ENCODE results near the gene HOXB9. TPM values are rescaled to one million over a fixed set of nuclear protein-coding genes. Genes with fewer than 3 reads are reported as not detected.

Gene HOXB9
- total RNA-seq, 1 donor from 2014 or later, result 0.20 TPM

DNA sequence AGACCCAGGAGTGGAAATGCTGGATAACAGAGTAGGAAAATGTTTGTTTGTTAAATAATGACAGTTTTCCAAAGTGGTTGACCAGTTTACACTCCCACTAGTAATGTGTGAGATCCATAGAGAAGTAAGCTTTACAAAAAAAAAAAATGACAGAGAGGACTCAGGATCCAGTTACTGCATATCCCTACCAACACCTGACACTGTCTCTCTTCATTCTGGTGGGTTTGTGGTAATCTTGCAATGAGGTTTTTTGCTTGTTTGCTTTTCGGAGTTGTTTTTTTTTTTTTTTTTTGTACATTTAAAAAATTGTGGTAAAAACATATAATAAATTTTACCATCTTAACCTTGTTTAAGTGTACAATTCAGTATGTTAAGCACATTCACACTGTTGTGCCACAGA is 23.6 kb upstream of the HOXB9 start:
- Mint-ChIP-seq H3K27ac (ENCODE audit: unreplicated experiment) (no peak overlapping the region), H3K4me1 (ENCODE audit: low read depth) (peaks cover 3% of the 10 kb centered on the region), H3K27me3 (ENCODE audit: low read depth) (peaks cover 55% of the 10 kb centered on the region), H3K9me3 (ENCODE audit: low read depth) (peaks cover 6% of the 10 kb centered on the region), H3K36me3 (ENCODE audit: low read depth) (no peaks in the 10 kb centered on the region), H3K4me3 (ENCODE audit: unreplicated experiment) (no peak overlapping the region)
- TF ChIP-seq, protein P1, sequence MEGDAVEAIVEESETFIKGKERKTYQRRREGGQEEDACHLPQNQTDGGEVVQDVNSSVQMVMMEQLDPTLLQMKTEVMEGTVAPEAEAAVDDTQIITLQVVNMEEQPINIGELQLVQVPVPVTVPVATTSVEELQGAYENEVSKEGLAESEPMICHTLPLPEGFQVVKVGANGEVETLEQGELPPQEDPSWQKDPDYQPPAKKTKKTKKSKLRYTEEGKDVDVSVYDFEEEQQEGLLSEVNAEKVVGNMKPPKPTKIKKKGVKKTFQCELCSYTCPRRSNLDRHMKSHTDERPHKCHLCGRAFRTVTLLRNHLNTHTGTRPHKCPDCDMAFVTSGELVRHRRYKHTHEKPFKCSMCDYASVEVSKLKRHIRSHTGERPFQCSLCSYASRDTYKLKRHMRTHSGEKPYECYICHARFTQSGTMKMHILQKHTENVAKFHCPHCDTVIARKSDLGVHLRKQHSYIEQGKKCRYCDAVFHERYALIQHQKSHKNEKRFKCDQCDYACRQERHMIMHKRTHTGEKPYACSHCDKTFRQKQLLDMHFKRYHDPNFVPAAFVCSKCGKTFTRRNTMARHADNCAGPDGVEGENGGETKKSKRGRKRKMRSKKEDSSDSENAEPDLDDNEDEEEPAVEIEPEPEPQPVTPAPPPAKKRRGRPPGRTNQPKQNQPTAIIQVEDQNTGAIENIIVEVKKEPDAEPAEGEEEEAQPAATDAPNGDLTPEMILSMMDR (IDR thresholded peaks at IDR 0.05), result no peak
- DNase-seq (ENCODE audit: low spot score), result no peak

DNA sequence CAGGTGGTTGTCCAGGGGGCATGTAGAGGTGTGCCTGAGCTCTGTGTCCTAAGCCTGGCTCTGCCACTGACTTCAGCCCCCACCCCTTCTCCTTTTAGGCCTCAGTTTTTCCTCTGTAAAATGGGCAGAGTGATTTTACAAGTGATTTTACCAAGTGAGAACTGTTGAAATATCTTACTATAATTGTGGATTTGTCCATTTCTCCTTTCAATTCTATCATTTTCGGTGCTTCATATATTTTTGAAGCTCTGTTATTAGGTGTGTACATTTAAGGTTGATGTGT is 21.7 kb upstream of the HOXB9 start:
- Mint-ChIP-seq H3K36me3 (ENCODE audit: low read depth) (no peaks in the 10 kb centered on the region), H3K27me3 (ENCODE audit: low read depth) (peaks cover 67% of the 10 kb centered on the region), H3K4me1 (ENCODE audit: low read depth) (peaks cover 3% of the 10 kb centered on the region), H3K9me3 (ENCODE audit: low read depth) (peaks cover 6% of the 10 kb centered on the region), H3K27ac (ENCODE audit: unreplicated experiment) (no peak overlapping the region), H3K4me3 (ENCODE audit: unreplicated experiment) (no peak overlapping the region)
- DNase-seq (ENCODE audit: low spot score), result no peak
- TF ChIP-seq, protein P1 (IDR thresholded peaks at IDR 0.05), result no peak

DNA sequence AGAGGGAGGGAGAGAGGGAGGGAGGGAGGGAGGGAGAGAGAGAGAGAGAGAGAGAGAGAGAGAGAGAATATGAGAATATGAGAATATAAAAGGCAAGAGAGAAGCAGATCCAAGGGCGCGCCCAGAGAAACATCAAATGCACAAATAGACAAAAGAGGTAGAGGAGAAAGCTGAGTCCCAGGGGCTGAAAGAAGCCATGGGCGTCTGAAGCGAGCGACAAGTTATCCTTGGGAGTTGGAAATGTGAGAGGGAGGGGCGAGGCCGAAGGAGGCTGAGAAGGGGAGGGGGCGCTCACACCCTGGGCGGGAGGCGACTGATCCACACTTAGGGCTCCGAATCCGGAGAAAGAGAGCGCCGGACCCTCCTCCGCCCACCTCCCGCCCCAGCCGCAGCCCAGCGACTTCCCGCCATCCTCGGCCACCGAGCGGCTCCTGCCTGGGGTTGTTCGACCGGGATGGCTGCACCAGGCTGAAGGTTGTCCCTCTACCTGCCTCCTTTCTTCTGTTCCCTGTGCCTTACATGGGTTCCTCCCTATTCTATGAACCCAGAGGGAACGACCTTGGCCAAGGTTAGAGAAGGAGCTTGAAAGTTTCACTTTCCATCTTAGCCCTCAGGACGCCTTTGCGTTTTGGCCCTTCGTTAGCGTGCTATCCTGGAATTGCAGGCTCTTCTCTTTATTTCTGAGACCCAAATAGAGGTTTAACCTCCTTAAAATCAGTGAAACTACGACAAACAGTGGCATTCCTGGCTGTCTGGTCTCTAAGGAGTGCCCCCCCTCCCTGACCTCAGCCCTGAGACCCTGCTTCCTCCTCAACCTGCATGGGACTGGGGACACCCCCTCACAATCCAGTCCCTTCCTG is 21.2 kb upstream of the HOXB9 start:
- TF ChIP-seq, protein P1 (IDR thresholded peaks at IDR 0.05), result no peak
- H3K4me1 Mint-ChIP-seq (ENCODE audit: low read depth), result peaks cover 3% of the 10 kb centered on the region
- peaks cover 70% of the 10 kb centered on the region for H3K27me3 Mint-ChIP-seq (ENCODE audit: low read depth)
- peak overlapping the region; percentile 54 for H3K4me3 Mint-ChIP-seq (ENCODE audit: unreplicated experiment)
- no peaks in the 10 kb centered on the region for H3K36me3 Mint-ChIP-seq (ENCODE audit: low read depth)
- H3K27ac Mint-ChIP-seq (ENCODE audit: unreplicated experiment), result no peak overlapping the region
- H3K9me3 Mint-ChIP-seq (ENCODE audit: low read depth), result peaks cover 4% of the 10 kb centered on the region
- DNase-seq (ENCODE audit: low spot score), result no peak

DNA sequence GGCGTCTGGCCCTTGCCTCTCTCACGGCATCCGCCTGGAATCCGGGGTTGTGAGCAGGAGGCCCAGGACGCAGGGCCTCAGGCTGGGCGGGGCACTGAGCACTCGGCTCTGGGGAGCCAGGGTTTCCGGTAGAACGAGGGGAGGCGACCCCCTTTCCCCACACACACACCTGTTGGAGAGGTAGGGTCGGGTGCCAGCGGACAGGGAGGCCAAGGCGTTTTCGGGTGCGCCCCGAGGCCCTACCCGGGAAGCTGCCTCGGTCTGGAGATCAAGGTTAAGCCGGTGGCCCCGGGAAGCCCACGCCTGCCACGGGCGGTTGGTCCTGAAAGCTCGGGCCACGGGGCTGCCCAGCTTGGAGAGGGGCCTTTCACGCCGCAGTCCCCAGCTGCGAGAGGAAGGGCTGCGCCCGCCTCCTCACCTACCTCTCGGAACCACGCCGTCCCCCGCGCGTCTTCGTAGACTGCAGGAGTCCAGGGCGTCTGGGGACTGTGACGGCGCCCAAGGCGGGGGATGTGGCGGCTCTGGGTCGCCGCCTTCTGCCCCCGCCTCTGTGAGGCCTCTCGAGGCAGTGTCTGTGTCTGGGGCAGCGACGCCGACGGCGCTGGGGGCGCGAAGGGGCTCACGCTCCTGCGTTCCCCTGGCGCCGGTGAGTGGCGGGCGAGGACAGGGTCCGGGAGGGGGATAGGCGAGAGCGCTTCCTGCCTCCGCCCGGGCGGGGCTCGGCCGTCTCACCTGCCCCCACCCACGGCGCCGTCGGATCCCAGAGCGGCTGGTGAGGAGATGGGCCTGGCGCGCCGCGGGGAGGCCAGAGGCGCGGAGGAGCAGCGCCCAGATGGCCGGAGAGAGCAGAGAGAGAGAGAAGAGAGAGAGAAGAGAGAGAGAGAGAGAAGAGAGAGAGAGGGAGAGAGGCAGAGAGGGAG is 20.3 kb upstream of the HOXB9 start:
- Mint-ChIP-seq H3K4me1 (ENCODE audit: low read depth) (peaks cover 3% of the 10 kb centered on the region), H3K27me3 (ENCODE audit: low read depth) (peaks cover 74% of the 10 kb centered on the region), H3K36me3 (ENCODE audit: low read depth) (no peaks in the 10 kb centered on the region), H3K9me3 (ENCODE audit: low read depth) (no peaks in the 10 kb centered on the region), H3K27ac (ENCODE audit: unreplicated experiment) (no peak overlapping the region), H3K4me3 (ENCODE audit: unreplicated experiment) (no peak overlapping the region)
- TF ChIP-seq, protein P1 (IDR thresholded peaks at IDR 0.05), result no peak
- peak; percentile 91 for DNase-seq (ENCODE audit: low spot score)

DNA sequence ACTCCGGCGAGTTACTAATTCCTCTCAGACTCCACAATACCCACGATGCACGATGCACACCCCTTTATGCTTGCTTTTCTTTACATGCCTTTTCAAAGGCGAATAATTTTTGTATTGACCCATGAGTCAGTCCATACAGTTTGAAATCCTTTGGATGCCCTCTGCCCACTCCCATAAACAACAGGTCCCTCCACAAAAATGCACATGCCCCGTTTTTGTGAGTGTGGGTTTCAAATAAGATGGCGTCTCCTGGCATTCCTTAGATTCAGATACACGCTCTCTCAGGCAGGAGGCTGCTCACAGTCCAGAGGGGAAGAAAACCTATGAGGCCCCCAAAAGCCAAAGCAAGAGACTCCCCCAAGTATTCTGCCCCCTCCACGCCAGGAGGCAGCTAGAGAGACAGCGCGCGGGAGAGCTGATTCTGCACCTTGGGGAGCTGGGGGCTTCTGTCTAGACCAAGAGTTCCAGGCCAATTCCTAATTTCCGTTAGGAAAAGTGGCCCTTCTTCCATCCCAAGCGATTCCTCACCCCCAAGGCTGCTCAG is 19.6 kb upstream of the HOXB9 start:
- DNase-seq (ENCODE audit: low spot score), result no peak
- H3K9me3 Mint-ChIP-seq (ENCODE audit: low read depth), result no peaks in the 10 kb centered on the region
- H3K27me3 Mint-ChIP-seq (ENCODE audit: low read depth), result peaks cover 81% of the 10 kb centered on the region
- no peak overlapping the region for H3K4me3 Mint-ChIP-seq (ENCODE audit: unreplicated experiment)
- TF ChIP-seq, protein P1 (IDR thresholded peaks at IDR 0.05), result no peak
- peaks cover 3% of the 10 kb centered on the region for H3K4me1 Mint-ChIP-seq (ENCODE audit: low read depth)
- H3K36me3 Mint-ChIP-seq (ENCODE audit: low read depth), result no peaks in the 10 kb centered on the region
- H3K27ac Mint-ChIP-seq (ENCODE audit: unreplicated experiment), result no peak overlapping the region
